ENCODE results near the gene PPT2.

DNA sequence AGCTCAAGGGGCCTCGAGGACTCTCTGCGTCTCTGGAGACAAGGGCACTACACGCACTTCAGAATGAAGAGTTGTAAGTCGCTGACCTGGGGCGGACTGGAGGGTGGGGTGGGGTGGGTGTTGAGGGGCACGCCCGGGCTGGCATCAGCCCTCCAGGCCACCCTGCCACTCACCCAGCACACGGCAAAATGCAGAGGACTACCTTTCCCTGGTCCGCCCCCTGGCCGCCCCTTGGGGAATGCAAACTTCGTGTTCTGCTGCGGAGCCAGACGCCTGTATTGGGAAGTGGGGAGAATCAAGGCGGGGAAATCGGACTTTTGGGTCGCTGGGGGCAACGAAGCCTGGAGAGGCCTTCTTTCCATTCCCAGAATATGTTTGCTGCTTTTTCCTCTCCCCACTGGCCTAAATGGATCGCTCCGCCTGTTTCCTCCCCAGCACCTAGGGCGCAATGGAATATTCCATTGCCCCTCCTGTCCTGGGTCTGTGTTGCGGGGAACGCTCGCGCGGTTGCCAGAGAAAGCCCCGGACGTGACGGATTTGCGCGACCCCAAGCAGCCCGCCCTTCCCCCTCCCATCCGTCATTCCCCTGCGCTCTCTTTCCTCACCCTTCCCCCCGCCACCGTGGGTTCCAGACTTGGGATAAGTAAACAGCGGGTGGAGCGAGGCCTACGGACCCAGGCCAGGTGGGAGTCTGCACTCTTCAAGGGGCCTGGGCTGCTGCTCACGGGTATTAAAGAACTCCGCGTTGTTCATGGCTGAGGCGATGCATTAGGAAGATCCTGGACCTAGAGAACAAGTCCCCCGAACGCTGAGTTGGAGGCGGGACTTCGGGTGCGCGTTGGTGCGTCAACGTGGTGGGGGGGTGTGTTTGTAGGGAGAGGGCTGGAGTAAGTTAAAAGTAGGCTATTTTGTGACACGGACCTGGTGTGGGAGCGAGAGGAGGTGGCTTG, at the start of gene PPT2:
- TF ChIP-seq ESRRA (IDR thresholded peaks at IDR 0.05; ENCODE audit: borderline replicate concordance, low read length) (no peak), TP53 (CRISPR knock-in tag; IDR thresholded peaks at IDR 0.05) (no peak), CTCF (IDR thresholded peaks at IDR 0.05) (no peak), KDM5A (IDR thresholded peaks at IDR 0.05) (no peak)

All from A549 (cell line).